ENCODE data around the gene B3GALT6.

- TF ChIP-seq EZH2 (IDR thresholded peaks at IDR 0.05; ENCODE audit: low read length, missing control alignments) = no peak
- TF ChIP-seq, protein P1, sequence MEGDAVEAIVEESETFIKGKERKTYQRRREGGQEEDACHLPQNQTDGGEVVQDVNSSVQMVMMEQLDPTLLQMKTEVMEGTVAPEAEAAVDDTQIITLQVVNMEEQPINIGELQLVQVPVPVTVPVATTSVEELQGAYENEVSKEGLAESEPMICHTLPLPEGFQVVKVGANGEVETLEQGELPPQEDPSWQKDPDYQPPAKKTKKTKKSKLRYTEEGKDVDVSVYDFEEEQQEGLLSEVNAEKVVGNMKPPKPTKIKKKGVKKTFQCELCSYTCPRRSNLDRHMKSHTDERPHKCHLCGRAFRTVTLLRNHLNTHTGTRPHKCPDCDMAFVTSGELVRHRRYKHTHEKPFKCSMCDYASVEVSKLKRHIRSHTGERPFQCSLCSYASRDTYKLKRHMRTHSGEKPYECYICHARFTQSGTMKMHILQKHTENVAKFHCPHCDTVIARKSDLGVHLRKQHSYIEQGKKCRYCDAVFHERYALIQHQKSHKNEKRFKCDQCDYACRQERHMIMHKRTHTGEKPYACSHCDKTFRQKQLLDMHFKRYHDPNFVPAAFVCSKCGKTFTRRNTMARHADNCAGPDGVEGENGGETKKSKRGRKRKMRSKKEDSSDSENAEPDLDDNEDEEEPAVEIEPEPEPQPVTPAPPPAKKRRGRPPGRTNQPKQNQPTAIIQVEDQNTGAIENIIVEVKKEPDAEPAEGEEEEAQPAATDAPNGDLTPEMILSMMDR (conservative IDR thresholded peaks at IDR 0.05 in 1 of 2, IDR thresholded peaks at IDR 0.05 in 1 of 2; ENCODE audit: low read depth in 1 of 2, low read length in 2 of 2) = no peak
These were observed 30.0 kb downstream of the B3GALT6 start for GRCh38 chr1:1262071-1262470.

Measured in fibroblast of lung (primary cell).